Measurements from ENCODE around the gene GAS7. TPM values are rescaled to one million over a fixed set of nuclear protein-coding genes. Genes with fewer than 3 reads are reported as not detected.

GAS7 gene
- total RNA-seq, 4 donors from 2014 or later, result 242 to 309 (median 264) TPM

DNA sequence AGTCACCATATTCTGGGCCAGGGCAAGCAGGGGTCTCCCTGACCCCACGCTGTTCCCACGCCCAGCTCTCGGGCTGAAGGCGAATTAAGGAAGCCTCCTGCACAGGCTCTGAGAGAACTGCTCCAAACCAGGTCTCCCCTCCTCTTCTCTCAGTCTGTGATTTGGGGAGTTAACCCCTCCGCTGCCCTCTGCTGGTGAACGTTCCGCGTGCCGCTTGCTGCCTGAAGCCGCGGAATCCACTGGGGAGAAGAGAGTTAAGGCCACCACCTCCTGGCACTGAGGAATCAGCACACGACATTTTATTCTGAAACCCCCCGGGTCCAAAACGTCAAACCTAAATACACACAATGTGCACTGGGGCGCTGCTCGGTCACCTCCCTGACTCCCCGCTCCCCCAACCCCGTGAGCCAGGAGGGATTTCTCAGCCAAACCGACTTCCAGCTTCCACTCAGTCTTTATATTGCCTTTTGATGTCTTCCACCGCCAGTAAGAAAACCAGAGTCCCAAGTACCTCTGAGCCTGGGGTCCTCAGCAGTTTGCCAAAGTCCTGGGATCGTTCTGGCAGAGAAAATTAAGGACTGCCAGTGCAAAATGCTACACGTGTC lies 238.9 kb downstream of the GAS7 start:
- peak in 1 of 2 donors; percentile 48 for DNase-seq (ENCODE audit: low spot score in 2 of 2)
- WGBS, 2 donors, result 10 to 14% methylated on average over 22 of the region's 22 CpGs
- no peaks in the 10 kb centered on the region for H3K27me3 ChIP-seq
- TF ChIP-seq EP300 (IDR thresholded peaks at IDR 0.05) (no peak), POLR2A (IDR thresholded peaks at IDR 0.05) (no peak)
- TF ChIP-seq, protein P1, sequence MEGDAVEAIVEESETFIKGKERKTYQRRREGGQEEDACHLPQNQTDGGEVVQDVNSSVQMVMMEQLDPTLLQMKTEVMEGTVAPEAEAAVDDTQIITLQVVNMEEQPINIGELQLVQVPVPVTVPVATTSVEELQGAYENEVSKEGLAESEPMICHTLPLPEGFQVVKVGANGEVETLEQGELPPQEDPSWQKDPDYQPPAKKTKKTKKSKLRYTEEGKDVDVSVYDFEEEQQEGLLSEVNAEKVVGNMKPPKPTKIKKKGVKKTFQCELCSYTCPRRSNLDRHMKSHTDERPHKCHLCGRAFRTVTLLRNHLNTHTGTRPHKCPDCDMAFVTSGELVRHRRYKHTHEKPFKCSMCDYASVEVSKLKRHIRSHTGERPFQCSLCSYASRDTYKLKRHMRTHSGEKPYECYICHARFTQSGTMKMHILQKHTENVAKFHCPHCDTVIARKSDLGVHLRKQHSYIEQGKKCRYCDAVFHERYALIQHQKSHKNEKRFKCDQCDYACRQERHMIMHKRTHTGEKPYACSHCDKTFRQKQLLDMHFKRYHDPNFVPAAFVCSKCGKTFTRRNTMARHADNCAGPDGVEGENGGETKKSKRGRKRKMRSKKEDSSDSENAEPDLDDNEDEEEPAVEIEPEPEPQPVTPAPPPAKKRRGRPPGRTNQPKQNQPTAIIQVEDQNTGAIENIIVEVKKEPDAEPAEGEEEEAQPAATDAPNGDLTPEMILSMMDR (IDR thresholded peaks at IDR 0.05), result peak; percentile 3 to 61 (median 24)
- H3K36me3 ChIP-seq, result peaks cover 0 to 30% (median 0%) of the 10 kb centered on the region in 3 donors
- H3K27ac ChIP-seq, result peak overlapping the region in 2 of 4 donors; percentile 17 to 63
- H3K4me3 ChIP-seq, result no peak overlapping the region
- H3K9me3 ChIP-seq, result no peaks in the 10 kb centered on the region
- peaks cover 0 to 76% (median 12%) of the 10 kb centered on the region in 4 donors for H3K4me1 ChIP-seq

DNA sequence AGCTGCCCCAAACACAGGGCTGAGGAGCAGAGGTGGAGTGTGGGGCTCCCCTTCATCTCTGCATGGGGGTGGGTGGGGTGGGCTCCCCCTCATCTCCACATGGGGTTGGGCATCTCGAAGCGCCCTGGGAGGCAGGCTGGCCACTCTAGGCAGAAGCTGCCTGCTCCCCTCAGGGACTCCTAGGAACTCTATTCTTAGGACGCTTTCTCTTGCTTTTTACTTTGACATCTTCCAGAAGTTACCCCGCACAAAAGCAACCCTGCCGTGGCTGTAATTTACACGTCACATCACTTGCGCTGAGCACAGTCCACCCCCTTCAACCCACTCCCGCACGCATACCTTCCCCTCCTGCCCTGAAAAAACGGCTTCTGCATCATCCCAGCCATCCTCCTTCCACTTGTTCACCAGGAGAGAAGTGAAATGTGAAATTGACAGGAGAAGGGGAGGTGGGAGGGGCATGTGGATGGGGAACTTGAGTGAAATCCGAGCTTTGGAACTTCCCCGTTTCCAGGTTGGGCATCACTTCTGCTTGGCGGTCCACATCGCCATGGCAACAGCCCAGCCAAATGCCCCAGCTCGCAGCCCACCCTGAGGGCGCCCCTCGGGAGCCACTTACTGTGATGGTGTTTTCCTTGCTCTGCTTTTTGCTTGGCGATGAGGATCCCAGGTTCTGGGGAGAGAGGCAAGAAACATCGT lies 239.7 kb downstream of the GAS7 start:
- no peak for TF ChIP-seq EP300 (IDR thresholded peaks at IDR 0.05)
- Histone ChIP-seq H3K9me3 (no peaks in the 10 kb centered on the region), H3K4me1 (peaks cover 0 to 77% (median 12%) of the 10 kb centered on the region in 4 donors), H3K4me3 (no peak overlapping the region), H3K27me3 (no peaks in the 10 kb centered on the region), H3K27ac (peak overlapping the region in 2 of 4 donors; percentile 36 to 63), H3K36me3 (peaks cover 0 to 34% (median 0%) of the 10 kb centered on the region in 3 donors)
- DNase-seq (ENCODE audit: low spot score in 2 of 2), result no peak
- 42 to 47% methylated on average over 19 of the region's 19 CpGs for WGBS, 2 donors

DNA sequence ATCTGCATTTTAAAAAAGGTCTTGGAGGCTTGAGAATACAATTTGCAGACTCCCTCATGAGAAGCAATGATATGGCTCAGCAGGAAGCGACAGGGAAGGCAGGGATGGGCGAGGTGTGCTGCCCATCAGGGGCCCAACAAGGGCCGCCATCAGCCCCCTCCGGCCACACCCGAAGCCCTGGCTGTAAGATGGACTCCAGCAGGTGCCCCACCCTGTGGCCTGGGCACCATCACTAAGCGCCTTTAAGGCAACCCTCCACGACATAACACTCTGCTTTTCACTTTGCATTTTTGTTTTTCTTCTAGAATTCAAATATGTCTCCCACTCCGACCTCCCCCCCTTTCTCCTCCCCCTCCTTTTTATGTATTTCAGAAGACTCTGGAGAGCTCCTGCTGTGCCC lies 241.2 kb downstream of the GAS7 start:
- no peak overlapping the region for H3K4me3 ChIP-seq
- DNase-seq (ENCODE audit: low spot score in 2 of 2), result no peak
- H3K27me3 ChIP-seq, result no peaks in the 10 kb centered on the region
- peaks cover 0 to 43% (median 0%) of the 10 kb centered on the region in 3 donors for H3K36me3 ChIP-seq
- peaks cover 0 to 71% (median 12%) of the 10 kb centered on the region in 4 donors for H3K4me1 ChIP-seq
- H3K27ac ChIP-seq, result peak overlapping the region in 2 of 4 donors; percentile 10 to 48
- TF ChIP-seq POLR2A (IDR thresholded peaks at IDR 0.05) (no peak), EP300 (IDR thresholded peaks at IDR 0.05) (no peak)
- TF ChIP-seq, protein P1 (IDR thresholded peaks at IDR 0.05), result no peak
- 72 to 75% methylated on average over 8 of the region's 8 CpGs for WGBS, 2 donors
- H3K9me3 ChIP-seq, result no peaks in the 10 kb centered on the region

DNA sequence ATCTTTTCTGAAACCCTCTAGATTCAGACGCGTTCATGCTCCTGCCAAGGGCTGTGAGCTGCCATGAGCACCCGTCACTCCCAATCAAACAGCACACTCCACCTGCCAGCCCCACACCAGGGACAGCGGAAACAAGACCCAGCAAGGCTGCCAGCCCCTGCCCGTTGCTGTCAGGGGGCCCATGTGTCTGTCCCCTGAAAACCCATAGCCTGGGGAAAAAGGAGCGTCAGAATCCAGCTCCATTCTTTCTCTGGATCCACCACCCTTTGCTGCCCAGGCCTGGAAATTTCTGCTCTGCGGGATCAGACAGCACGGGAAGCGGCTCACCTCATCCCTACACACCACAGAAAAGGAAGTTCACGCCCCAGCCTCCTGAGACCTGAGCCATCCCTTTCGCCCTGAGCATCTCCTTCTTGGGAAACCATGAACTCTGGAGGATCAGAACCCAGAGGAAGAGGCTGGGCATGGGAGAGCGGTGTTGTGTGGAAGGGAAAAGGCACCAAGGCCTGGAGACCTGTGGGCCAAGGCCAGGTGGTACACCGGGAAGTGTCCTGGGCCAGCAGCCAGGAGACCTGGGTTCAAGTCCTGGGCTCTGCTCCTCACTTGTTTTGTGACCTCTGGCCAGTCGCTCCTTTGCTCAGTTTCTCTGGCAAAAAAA lies 241.8 kb downstream of the GAS7 start:
- Histone ChIP-seq H3K4me3 (no peak overlapping the region), H3K27me3 (no peaks in the 10 kb centered on the region), H3K4me1 (peaks cover 0 to 66% (median 12%) of the 10 kb centered on the region in 4 donors), H3K27ac (peak overlapping the region in 2 of 4 donors; percentile 10 to 48), H3K36me3 (peaks cover 0 to 42% (median 0%) of the 10 kb centered on the region in 3 donors), H3K9me3 (no peaks in the 10 kb centered on the region)
- WGBS, 2 donors, result 67% methylated on average over 14 of the region's 14 CpGs
- no peak for TF ChIP-seq POLR2A (IDR thresholded peaks at IDR 0.05)
- TF ChIP-seq, protein P1 (IDR thresholded peaks at IDR 0.05), result no peak
- no peak for DNase-seq (ENCODE audit: low spot score in 2 of 2)

DNA sequence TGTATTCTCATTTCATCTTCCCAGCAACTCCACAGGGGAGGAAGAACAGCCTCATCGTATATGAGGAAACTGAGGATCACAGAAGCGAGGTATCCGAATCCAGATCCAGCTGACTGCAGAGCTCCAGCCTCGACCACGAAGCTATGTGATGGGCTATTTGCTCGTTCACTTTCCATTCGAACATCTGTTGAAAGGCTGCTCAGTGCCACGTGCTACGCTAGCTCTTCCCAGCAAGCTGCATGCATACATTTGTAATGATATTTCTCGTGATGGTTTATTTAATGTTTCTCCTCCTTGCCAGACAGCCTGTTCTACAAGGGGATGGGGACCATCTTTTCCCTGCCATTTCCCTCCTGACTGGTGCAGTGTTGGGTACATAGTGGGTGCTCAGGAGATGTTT lies 244.9 kb downstream of the GAS7 start:
- WGBS, 2 donors, result 80 to 84% methylated on average over 10 of the region's 10 CpGs
- H3K36me3 ChIP-seq, result peaks cover 0 to 30% (median 0%) of the 10 kb centered on the region in 3 donors
- no peak overlapping the region for H3K4me3 ChIP-seq
- H3K4me1 ChIP-seq, result peaks cover 0 to 52% (median 7%) of the 10 kb centered on the region in 4 donors
- no peaks in the 10 kb centered on the region for H3K27me3 ChIP-seq
- no peak for DNase-seq (ENCODE audit: low spot score in 2 of 2)
- H3K9me3 ChIP-seq, result no peaks in the 10 kb centered on the region
- H3K27ac ChIP-seq, result no peak overlapping the region
- TF ChIP-seq POLR2A (IDR thresholded peaks at IDR 0.05), result no peak
- no peak for TF ChIP-seq EP300 (IDR thresholded peaks at IDR 0.05)
- TF ChIP-seq, protein P1 (IDR thresholded peaks at IDR 0.05), result no peak

Measured in tibial nerve (tissue), 4 donors.